Activated T-helper 17 cell treated with anti-CD3 and anti-CD28 coated beads, Interleukin-2, amount 50 U/mL, for 72 hours (primary cell): ENCODE results near the gene LRCOL1. TPM values are rescaled to one million over a fixed set of nuclear protein-coding genes. Genes with fewer than 3 reads are reported as not detected.
A peak's percentile ranks its signal among the peaks of the same experiment; 100 is the strongest.

Source experiments
- ATAC-seq: fragments of 150-1000 bp; cut with Tn5 transposase; replicated peaks from 2 replicates; pipeline ENCODE4 v1.10.0; 2021; ENCODE audit warnings: mild to moderate bottlenecking, moderate library complexity
- H3K27ac Mint-ChIP-seq: one replicate; pipeline ENCODE4 v1.8.0; 2022; ENCODE audit warnings: mixed read lengths
- H3K27me3 Mint-ChIP-seq: one replicate; pipeline ENCODE4 v1.8.0; 2022; ENCODE audit warnings: mixed read lengths
- H3K36me3 Mint-ChIP-seq: one replicate; pipeline ENCODE4 v1.8.0; 2022; ENCODE audit warnings: low read depth, mild to moderate bottlenecking, mixed read lengths
- H3K4me1 Mint-ChIP-seq: one replicate; pipeline ENCODE4 v1.8.0; 2022; ENCODE audit warnings: mixed read lengths
- H3K4me3 Mint-ChIP-seq: one replicate; pipeline ENCODE4 v1.8.0; 2022; ENCODE audit warnings: mild to moderate bottlenecking, mixed read lengths
- H3K9me3 Mint-ChIP-seq: one replicate; pipeline ENCODE4 v1.8.0; 2022; ENCODE audit warnings: mixed read lengths
- total RNA-seq, 2 donors: library from RNA; stranded (reverse); gene quantifications; one replicate each; pipeline ENCODE4 v1.2.3, GENCODE V29; 2022

The LRCOL1 gene
- total RNA-seq, 2 donors from 2014 or later, result not detected

DNA sequence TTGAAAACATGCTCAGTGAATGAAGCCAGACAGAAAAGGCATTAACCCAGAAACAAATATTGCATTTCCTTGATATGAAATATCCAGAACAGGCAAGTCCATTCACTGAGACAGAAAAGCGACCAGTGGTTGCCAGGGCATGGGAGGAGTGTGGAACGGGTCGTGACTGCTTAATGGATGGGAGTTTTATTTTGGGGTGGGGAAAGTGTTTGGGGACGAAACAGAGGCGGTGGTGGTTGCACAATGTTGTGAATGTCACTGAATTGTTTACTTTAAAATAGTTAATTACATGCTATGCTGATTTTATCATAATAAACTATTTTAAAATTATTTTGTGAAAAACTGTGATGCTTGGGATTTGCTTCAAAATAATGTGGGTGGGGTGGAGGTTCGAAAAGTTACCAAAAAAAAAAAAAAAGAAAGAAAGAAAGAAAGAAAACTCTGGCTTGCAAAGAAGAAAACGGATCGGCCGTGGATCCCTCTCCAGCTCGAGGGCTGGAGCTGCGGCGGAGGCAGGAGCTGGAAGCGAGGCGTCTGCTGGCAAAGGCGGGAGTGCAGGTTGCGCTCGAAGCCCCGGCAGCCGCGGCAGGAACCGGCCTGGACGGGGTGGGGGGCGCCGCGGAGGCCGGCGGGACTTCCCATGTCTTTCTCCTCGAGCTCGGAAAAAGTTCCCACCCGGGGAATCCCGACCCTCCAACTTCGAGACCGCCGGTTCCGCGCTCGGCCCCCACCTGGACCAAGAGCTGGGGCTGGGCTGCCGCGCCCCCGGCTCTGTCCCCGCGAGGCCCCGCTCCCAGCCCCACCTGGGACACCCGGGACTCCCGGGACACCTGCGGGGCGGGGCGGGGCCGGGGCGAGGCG is 7.7 kb upstream of the LRCOL1 start:
- no peak for ATAC-seq
- Mint-ChIP-seq H3K4me3 (peak overlapping the region; percentile 29), H3K36me3 (peaks cover 9% of the 10 kb centered on the region), H3K9me3 (no peaks in the 10 kb centered on the region), H3K27ac (no peak overlapping the region), H3K4me1 (peaks cover 15% of the 10 kb centered on the region), H3K27me3 (peaks cover 17% of the 10 kb centered on the region)

- no peaks in the 10 kb centered on the region for H3K9me3 Mint-ChIP-seq
- ATAC-seq, result no peak
- H3K27ac Mint-ChIP-seq, result no peak overlapping the region
- H3K4me1 Mint-ChIP-seq, result peaks cover 10% of the 10 kb centered on the region
- H3K36me3 Mint-ChIP-seq, result peaks cover 9% of the 10 kb centered on the region
- H3K27me3 Mint-ChIP-seq, result peaks cover 17% of the 10 kb centered on the region
- H3K4me3 Mint-ChIP-seq, result peak overlapping the region; percentile 29
These were observed 6.8 kb upstream of the LRCOL1 start for GRCh38 chr12:132617135-132617701.

- H3K36me3 Mint-ChIP-seq, result peaks cover 9% of the 10 kb centered on the region
- peaks cover 20% of the 10 kb centered on the region for H3K27me3 Mint-ChIP-seq
- H3K27ac Mint-ChIP-seq, result no peak overlapping the region
- ATAC-seq, result no peak
- no peak overlapping the region for H3K4me3 Mint-ChIP-seq
- peaks cover 12% of the 10 kb centered on the region for H3K4me1 Mint-ChIP-seq
- H3K9me3 Mint-ChIP-seq, result no peaks in the 10 kb centered on the region
These were observed 5.2 kb upstream of the LRCOL1 start for GRCh38 chr12:132615579-132616038.

- peaks cover 9% of the 10 kb centered on the region for H3K36me3 Mint-ChIP-seq
- H3K9me3 Mint-ChIP-seq, result no peaks in the 10 kb centered on the region
- peak; percentile 84 for ATAC-seq
- peaks cover 16% of the 10 kb centered on the region for H3K4me1 Mint-ChIP-seq
- no peak overlapping the region for H3K4me3 Mint-ChIP-seq
- no peak overlapping the region for H3K27ac Mint-ChIP-seq
- peaks cover 26% of the 10 kb centered on the region for H3K27me3 Mint-ChIP-seq
These were observed 4.6 kb upstream of the LRCOL1 start for GRCh38 chr12:132614861-132615578.

DNA sequence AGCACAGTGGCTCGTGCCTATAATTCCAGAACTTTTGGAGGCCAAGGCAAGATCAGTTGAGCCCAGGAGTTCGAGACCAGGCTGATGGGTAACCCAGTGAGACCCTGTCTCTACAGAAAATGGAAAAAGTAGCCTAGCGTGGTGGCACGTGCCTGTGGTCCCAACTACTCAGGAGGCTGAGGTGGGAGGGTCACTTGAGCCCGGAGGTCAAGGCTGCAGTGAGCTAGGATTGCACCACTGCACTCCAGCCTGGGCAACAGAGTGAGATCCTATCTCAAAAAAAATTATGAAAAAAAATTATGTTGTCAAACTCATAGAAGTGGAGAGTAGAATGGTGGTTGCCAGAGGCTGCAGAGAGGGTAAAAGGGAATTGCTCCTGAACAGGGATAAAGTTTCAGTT is 3.6 kb upstream of the LRCOL1 start:
- peaks cover 16% of the 10 kb centered on the region for H3K4me1 Mint-ChIP-seq
- ATAC-seq, result no peak

GRCh38 chr12:132611620-132612019 is 1.2 kb upstream of the LRCOL1 start:
- peaks cover 10% of the 10 kb centered on the region for H3K4me1 Mint-ChIP-seq
- no peak for ATAC-seq
- H3K4me3 Mint-ChIP-seq, result no peak overlapping the region
- H3K27ac Mint-ChIP-seq, result no peak overlapping the region
- no peaks in the 10 kb centered on the region for H3K36me3 Mint-ChIP-seq
- peaks cover 36% of the 10 kb centered on the region for H3K27me3 Mint-ChIP-seq
- H3K9me3 Mint-ChIP-seq, result no peaks in the 10 kb centered on the region

More for the DNA sequence above, 3.6 kb upstream of the LRCOL1 start:
- peaks cover 30% of the 10 kb centered on the region for H3K27me3 Mint-ChIP-seq
- no peak overlapping the region for H3K27ac Mint-ChIP-seq
- no peak overlapping the region for H3K4me3 Mint-ChIP-seq
- peaks cover 9% of the 10 kb centered on the region for H3K36me3 Mint-ChIP-seq
- H3K9me3 Mint-ChIP-seq, result no peaks in the 10 kb centered on the region

GRCh38 chr12:132610866-132611602 is 652 bp upstream of the LRCOL1 start:
- peaks cover 10% of the 10 kb centered on the region for H3K4me1 Mint-ChIP-seq
- H3K27ac Mint-ChIP-seq, result no peak overlapping the region
- peaks cover 39% of the 10 kb centered on the region for H3K27me3 Mint-ChIP-seq
- no peaks in the 10 kb centered on the region for H3K9me3 Mint-ChIP-seq
- H3K4me3 Mint-ChIP-seq, result peak overlapping the region; percentile 42
- H3K36me3 Mint-ChIP-seq, result no peaks in the 10 kb centered on the region
- ATAC-seq, result no peak

DNA sequence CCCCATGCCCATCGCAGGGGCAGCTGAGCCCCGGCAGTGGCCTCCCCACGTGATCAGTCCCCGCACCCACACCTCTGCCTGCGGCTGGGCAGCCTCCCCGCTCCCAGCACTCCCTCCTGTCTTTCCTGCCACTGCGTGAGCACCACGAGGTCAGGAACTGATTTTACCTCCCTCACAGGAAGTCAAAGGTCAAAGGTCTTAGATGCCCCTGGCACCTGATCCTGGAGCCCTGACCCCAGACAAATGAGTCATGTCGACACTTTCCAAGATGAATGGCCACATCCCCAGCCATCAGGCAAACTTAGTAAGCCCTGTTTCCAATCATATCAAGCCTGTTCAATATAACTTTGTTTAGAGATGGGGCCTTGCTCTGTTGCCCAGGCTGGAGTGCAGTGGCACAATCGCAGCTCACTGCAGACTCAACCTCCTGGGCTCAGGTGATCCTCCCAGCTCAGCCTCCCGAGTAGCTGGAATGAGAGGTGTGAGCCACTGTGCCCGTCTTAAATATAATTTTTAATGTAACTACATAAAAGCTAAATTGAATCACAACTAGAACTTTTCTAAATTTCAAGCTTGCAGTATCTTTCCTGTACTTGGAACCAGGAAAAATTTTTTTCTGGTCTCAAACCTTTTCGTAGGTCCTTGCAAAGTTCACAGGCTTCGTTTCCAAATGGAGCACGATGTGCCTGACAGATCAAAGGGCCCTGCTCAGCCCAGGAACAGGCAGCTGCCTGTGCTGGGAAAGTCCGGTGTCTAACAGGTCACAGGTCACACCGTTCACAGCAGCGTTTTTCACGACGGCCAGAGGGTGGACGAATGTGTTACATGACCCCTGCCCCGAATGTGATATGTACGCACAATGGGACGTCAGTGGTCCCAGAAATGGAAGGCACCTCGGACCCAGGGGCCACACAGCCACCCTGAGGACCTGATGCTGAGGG is 1.9 kb downstream of the LRCOL1 start:
- no peaks in the 10 kb centered on the region for H3K36me3 Mint-ChIP-seq
- no peak overlapping the region for H3K4me3 Mint-ChIP-seq
- H3K27ac Mint-ChIP-seq, result no peak overlapping the region
- ATAC-seq, result no peak
- peaks cover 6% of the 10 kb centered on the region for H3K4me1 Mint-ChIP-seq
- peaks cover 35% of the 10 kb centered on the region for H3K27me3 Mint-ChIP-seq
- H3K9me3 Mint-ChIP-seq, result no peaks in the 10 kb centered on the region

GRCh38 chr12:132606927-132607326 is 3.5 kb downstream of the LRCOL1 start:
- Mint-ChIP-seq H3K4me3 (no peak overlapping the region), H3K27me3 (peaks cover 43% of the 10 kb centered on the region), H3K36me3 (no peaks in the 10 kb centered on the region), H3K4me1 (peaks cover 6% of the 10 kb centered on the region), H3K27ac (no peak overlapping the region), H3K9me3 (no peaks in the 10 kb centered on the region)
- ATAC-seq, result no peak

GRCh38 chr12:132606466-132606865 is 3.9 kb downstream of the LRCOL1 start:
- H3K4me1 Mint-ChIP-seq, result peaks cover 6% of the 10 kb centered on the region
- H3K27ac Mint-ChIP-seq, result no peak overlapping the region
- no peaks in the 10 kb centered on the region for H3K9me3 Mint-ChIP-seq
- no peaks in the 10 kb centered on the region for H3K36me3 Mint-ChIP-seq
- H3K27me3 Mint-ChIP-seq, result peaks cover 45% of the 10 kb centered on the region
- no peak for ATAC-seq
- no peak overlapping the region for H3K4me3 Mint-ChIP-seq

DNA sequence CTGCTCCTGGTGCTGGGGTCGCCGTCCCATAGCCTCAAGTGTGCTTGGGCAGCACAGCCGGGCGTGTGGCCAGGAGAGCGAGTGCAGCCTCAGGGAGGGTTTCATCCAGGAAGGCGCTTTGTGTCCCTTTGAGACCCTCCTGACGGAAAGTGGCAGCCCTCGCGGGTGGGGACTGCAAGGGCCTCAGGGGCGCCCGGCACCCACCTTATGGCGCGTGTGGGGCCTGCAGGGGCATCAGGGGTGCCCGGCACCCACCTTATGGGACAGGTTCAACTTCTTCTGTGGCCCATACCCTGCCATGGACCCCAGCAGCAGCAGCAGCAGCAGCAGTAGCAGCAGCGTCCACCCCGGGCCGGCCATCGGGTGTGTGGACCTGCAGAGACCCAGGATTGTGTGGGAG is 4.5 kb downstream of the LRCOL1 start:
- Mint-ChIP-seq H3K36me3 (no peaks in the 10 kb centered on the region), H3K27me3 (peaks cover 45% of the 10 kb centered on the region), H3K4me3 (no peak overlapping the region), H3K4me1 (peaks cover 6% of the 10 kb centered on the region), H3K9me3 (no peaks in the 10 kb centered on the region), H3K27ac (no peak overlapping the region)
- ATAC-seq, result no peak

DNA sequence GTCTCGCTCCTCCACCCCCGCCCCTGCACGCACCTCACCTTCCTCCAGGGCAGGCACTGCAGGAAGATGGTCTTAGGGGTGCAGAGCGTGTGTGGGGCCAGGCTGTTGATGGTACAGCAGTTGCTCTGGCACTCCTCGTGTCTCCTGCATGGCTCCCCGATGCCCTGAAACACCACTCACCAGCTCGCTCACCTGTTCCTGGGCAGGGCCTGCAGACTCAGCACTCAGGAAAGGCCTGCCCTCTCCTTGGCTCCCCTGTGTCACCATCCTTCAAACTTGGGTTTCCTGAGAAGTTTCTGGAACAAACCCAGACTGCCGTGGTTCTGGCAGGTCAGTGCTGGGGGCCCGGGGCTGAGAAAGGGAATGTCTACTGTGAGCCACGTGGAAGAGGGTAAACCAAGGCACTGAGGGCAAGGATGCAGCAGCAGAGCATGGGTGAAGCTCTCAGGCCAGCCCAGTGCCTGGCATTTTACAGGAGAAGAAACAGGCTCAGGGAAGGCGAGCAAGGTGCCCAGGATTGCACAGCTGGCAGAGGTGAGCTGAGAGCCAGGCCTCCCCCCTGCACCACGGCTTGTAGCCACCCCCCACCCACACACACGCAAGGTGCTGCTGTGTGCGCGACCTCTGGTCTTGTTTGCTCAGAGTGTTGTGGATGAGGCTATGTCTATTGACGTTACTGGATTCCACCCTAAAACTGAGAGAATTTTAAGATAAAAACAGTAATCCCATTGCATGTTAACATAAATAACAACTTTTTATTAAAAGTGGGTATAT is 5.5 kb downstream of the LRCOL1 start:
- Mint-ChIP-seq H3K9me3 (no peaks in the 10 kb centered on the region), H3K27me3 (peaks cover 39% of the 10 kb centered on the region), H3K4me3 (no peak overlapping the region), H3K36me3 (no peaks in the 10 kb centered on the region), H3K27ac (no peak overlapping the region), H3K4me1 (no peaks in the 10 kb centered on the region)
- no peak for ATAC-seq

DNA sequence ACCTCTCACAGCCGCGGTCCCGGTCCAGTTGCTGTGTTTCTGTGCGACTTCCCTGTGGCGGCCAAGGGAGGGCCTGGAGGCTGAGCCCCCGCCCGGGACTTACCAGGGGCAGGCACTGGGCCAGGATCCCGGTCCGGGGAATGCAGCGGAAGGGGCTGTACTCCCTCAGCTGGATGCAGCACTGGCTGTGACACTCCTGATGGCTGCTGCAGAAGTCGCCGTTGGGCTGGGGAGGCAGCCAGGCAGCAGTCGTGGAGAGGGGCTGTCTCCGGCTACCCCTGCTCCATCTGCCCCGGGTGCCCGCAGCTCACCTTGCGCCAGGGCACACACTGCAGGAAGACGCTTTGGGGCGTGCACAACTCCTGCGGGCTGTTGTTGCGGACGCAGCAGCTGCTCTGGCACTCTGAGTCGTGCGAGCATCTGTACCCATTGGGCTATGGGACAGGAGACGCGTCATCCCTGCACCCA is 6.2 kb downstream of the LRCOL1 start:
- Mint-ChIP-seq H3K27me3 (peaks cover 36% of the 10 kb centered on the region), H3K4me1 (no peaks in the 10 kb centered on the region), H3K36me3 (no peaks in the 10 kb centered on the region), H3K9me3 (no peaks in the 10 kb centered on the region), H3K4me3 (no peak overlapping the region), H3K27ac (no peak overlapping the region)
- no peak for ATAC-seq
